Naive thymus-derived CD4-positive, alpha-beta T cell (primary cell): ENCODE results near the gene COL23A1. TPM values are rescaled to one million over a fixed set of nuclear protein-coding genes. Genes with fewer than 3 reads are reported as not detected.
A peak's percentile ranks its signal among the peaks of the same experiment; 100 is the strongest.
"Not testable (repeated sequence)": the region's sequence is repeated elsewhere in the genome, so short reads cannot be mapped to it uniquely, and the experiment has no call there.

ENCODE experiments used
- ATAC-seq: fragments of 150-1000 bp; cut with Tn5 transposase; 2 replicates; pipeline ENCODE4 v1.10.0; 2021; ENCODE audit warnings: mild to moderate bottlenecking, moderate library complexity
- CTCF ChIA-PET: fragments of 350-600 bp; sonication (Branson Sonifier 250); formaldehyde crosslinking; loops from one replicate; lab custom pipeline; 2021; ENCODE audit warnings: antibody characterized with exemption; lab: Charles Lee
- POLR2A ChIA-PET: fragments of 350-600 bp; sonication (Branson Sonifier 250); formaldehyde crosslinking; loops from one replicate; lab custom pipeline; 2021; ENCODE audit warnings: antibody characterized with exemption, inconsistent platforms; lab: Charles Lee
- DNase-seq, 9 donors: peaks; one replicate each; pipeline versions ENCODE4 v3.0.0 to v3.0.0-alpha.2; 2020 to 2022; ENCODE audit warnings: mixed read lengths in 1 of 9
- H3K27ac ChIP-seq: one replicate; pipeline ENCODE4 v1.7.0; 2013; ENCODE audit warnings: mild to moderate bottlenecking, low read depth, low read length, moderate library complexity
- H3K27me3 ChIP-seq, 2 donors: one replicate each; pipeline ENCODE4 v1.7.0; 2013; ENCODE audit warnings: low read length in 2 of 2, mild to moderate bottlenecking in 2 of 2, moderate library complexity in 2 of 2; ENCODE audit not compliant: control insufficient read depth in 2 of 2, insufficient read depth in 2 of 2
- H3K36me3 ChIP-seq, 3 experiments: 1 replicate in 2 of 3; 2 replicates in 1 of 3; pipeline ENCODE4 v1.7.0; 2013; ENCODE audit warnings: low read length in 3 of 3, mild to moderate bottlenecking in 3 of 3, moderate library complexity in 1 of 3; ENCODE audit not compliant: insufficient read depth in 3 of 3, control insufficient read depth in 2 of 3
- H3K4me1 ChIP-seq, 2 donors: one replicate each; pipeline ENCODE4 v1.7.0; 2013; ENCODE audit warnings: low read length in 2 of 2, mild to moderate bottlenecking in 2 of 2, moderate library complexity in 1 of 2; ENCODE audit not compliant: control insufficient read depth in 2 of 2, insufficient read depth in 2 of 2
- H3K4me3 ChIP-seq: 2 replicates; pipeline ENCODE4 v1.7.0; 2013; ENCODE audit warnings: mild to moderate bottlenecking, low read length
- H3K9me3 ChIP-seq, 3 experiments: 1 replicate in 2 of 3; 2 replicates in 1 of 3; pipeline ENCODE4 v1.7.0; 2013; ENCODE audit warnings: low read length in 3 of 3; ENCODE audit not compliant: control insufficient read depth in 2 of 3
- H3K27ac Mint-ChIP-seq, 9 donors: one replicate each; pipeline ENCODE4 v1.8.0; 2020 to 2022; ENCODE audit warnings: mixed read lengths in 9 of 9, mild to moderate bottlenecking in 8 of 9, moderate library complexity in 5 of 9, inconsistent platforms in 2 of 9
- H3K27me3 Mint-ChIP-seq, 5 donors: one replicate each; pipeline ENCODE4 v1.8.0; 2021 to 2022; ENCODE audit warnings: mixed read lengths in 5 of 5, mild to moderate bottlenecking in 1 of 5
- H3K36me3 Mint-ChIP-seq, 5 donors: one replicate each; pipeline ENCODE4 v1.8.0; 2020 to 2022; ENCODE audit warnings: mixed read lengths in 5 of 5, mild to moderate bottlenecking in 3 of 5, inconsistent platforms in 1 of 5
- H3K4me1 Mint-ChIP-seq, 7 donors: one replicate each; pipeline ENCODE4 v1.8.0; 2020 to 2022; ENCODE audit warnings: mixed read lengths in 7 of 7, mild to moderate bottlenecking in 3 of 7, inconsistent platforms in 1 of 7
- H3K4me3 Mint-ChIP-seq, 10 donors: one replicate each; pipeline ENCODE4 v1.8.0; 2020 to 2022; ENCODE audit warnings: mild to moderate bottlenecking in 10 of 10, mixed read lengths in 10 of 10, moderate library complexity in 6 of 10, inconsistent platforms in 2 of 10
- H3K9me3 Mint-ChIP-seq, 11 donors: one replicate each; pipeline ENCODE4 v1.8.0; 2020 to 2022; ENCODE audit warnings: mixed read lengths in 11 of 11, mild to moderate bottlenecking in 4 of 11, inconsistent platforms in 1 of 11, moderate library complexity in 1 of 11
- intact Hi-C, 2 donors: fragments of 100-400 bp; cut with micrococcal nuclease; formaldehyde crosslinking; loops; one replicate each; pipeline ENCODE4 v1.15.1; 2023
- polyA plus RNA-seq, 2 donors: library from polyadenylated mRNA; unstranded; fragments of 300-500 nt; fragmentation: Illumina TruSeq; gene quantifications; one replicate each; pipeline ENCODE4 v1.2.3, GENCODE V29; 2021
- total RNA-seq, 6 experiments: library from RNA in 5 of 6; stranded (reverse) in 5 of 6; gene quantifications; 1 replicate in 5 of 6; 2 replicates in 1 of 6; pipeline ENCODE4 v1.2.3 and lab custom pipeline; 2021 to 2026

The COL23A1 gene
- total and polyA plus RNA-seq, 7 experiments from 2014 or later, result 0.13 to 0.32 (median 0.22) TPM; not detected in 4

GRCh38 chr5:178240341-178240741 is 349.9 kb downstream of the COL23A1 start:
- CTCF ChIA-PET, result no interaction called here
- Mint-ChIP-seq H3K9me3 (peaks cover 0 to 1% (median 0%) of the 10 kb centered on the region in 11 donors), H3K36me3 (no peaks in the 10 kb centered on the region), H3K4me1 (peaks cover 8 to 57% (median 46%) of the 10 kb centered on the region in 7 donors), H3K4me3 (peak overlapping the region; percentile 57 to 84 (median 72)), H3K27ac (peak overlapping the region in 8 of 9 donors; percentile 39 to 91 (median 86)), H3K27me3 (no peaks in the 10 kb centered on the region)
- POLR2A ChIA-PET, result interaction anchor here (0.9 to 1.3 kb wide), 3 partner anchors 8 to 36 kb away, joined by 3 to 5 read pairs (median 4); partner anchors contain the start of genes HNRNPAB and PHYKPL
- ATAC-seq, result no peak
- Histone ChIP-seq H3K27me3 (no peaks in the 10 kb centered on the region), H3K9me3 (no peaks in the 10 kb centered on the region), H3K36me3 (no peaks in the 10 kb centered on the region), H3K4me1 (peaks cover 34 to 52% of the 10 kb centered on the region in 2 donors), H3K27ac (peak overlapping the region; percentile 32), H3K4me3 (no peak overlapping the region)
- no peak for DNase-seq
- intact Hi-C loops, result no loop called here

GRCh38 chr5:178239626-178240301 is 350.4 kb downstream of the COL23A1 start:
- H3K9me3 Mint-ChIP-seq, DNase-seq, H3K4me3 ChIP-seq, H3K9me3 ChIP-seq, H3K27me3 Mint-ChIP-seq, ATAC-seq, H3K36me3 Mint-ChIP-seq, H3K36me3 ChIP-seq, H3K27me3 ChIP-seq, POLR2A ChIA-PET, CTCF ChIA-PET: not testable (repeated sequence)
- Mint-ChIP-seq H3K4me1 (peaks cover 14 to 63% (median 51%) of the 10 kb centered on the region in 7 donors), H3K27ac (peak overlapping the region in 8 of 9 donors; percentile 57 to 90 (median 84)), H3K4me3 (peak overlapping the region in 9 of 10 donors; percentile 51 to 81 (median 66))
- Histone ChIP-seq H3K27ac (peak overlapping the region; percentile 32), H3K4me1 (peaks cover 34 to 54% of the 10 kb centered on the region in 2 donors)
- intact Hi-C loops, result loop anchor here (10.0 kb wide), 2 partner anchors 785 to 1315 kb away; partner anchors contain the start of genes RUFY1 (in 1 of the 2) and ZNF879 (in 1 of the 2)

- no peak for DNase-seq
- H3K4me3 ChIP-seq, result peak overlapping the region; percentile 23
- H3K4me1 ChIP-seq, result peaks cover 34 to 59% of the 10 kb centered on the region in 2 donors
- Mint-ChIP-seq H3K4me3 (peak overlapping the region in 9 of 10 donors; percentile 36 to 75 (median 56)), H3K27ac (peak overlapping the region in 8 of 9 donors; percentile 45 to 91 (median 84)), H3K36me3 (no peaks in the 10 kb centered on the region), H3K9me3 (peaks cover 0 to 1% (median 0%) of the 10 kb centered on the region in 11 donors), H3K4me1 (peaks cover 15 to 71% (median 52%) of the 10 kb centered on the region in 7 donors), H3K27me3 (no peaks in the 10 kb centered on the region)
- peak overlapping the region; percentile 64 for H3K27ac ChIP-seq
- intact Hi-C loops, result loop anchor here (10.0 kb wide), 2 partner anchors 786 to 1316 kb away; partner anchors contain the start of genes RUFY1 (in 1 of the 2) and ZNF879 (in 1 of the 2)
- H3K36me3 ChIP-seq, result no peaks in the 10 kb centered on the region
- ChIA-PET CTCF (no interaction called here), POLR2A (interaction anchor here (0.7 kb wide), 1 partner anchor 102 kb away, joined by 3 read pairs; no protein-coding TSS in a partner anchor)
- H3K9me3 ChIP-seq, result no peaks in the 10 kb centered on the region
- no peaks in the 10 kb centered on the region for H3K27me3 ChIP-seq
- peak; percentile 40 for ATAC-seq
These were observed 351.2 kb downstream of the COL23A1 start for GRCh38 chr5:178238711-178239592.

GRCh38 chr5:178238313-178238635 is 351.9 kb downstream of the COL23A1 start:
- Histone ChIP-seq H3K27ac (peak overlapping the region; percentile 64), H3K36me3 (no peaks in the 10 kb centered on the region), H3K9me3 (no peaks in the 10 kb centered on the region), H3K4me1 (peaks cover 34 to 59% of the 10 kb centered on the region in 2 donors), H3K27me3 (no peaks in the 10 kb centered on the region), H3K4me3 (no peak overlapping the region)
- H3K27ac Mint-ChIP-seq, result peak overlapping the region in 6 of 9 donors; percentile 33 to 91 (median 75)
- no peaks in the 10 kb centered on the region for H3K36me3 Mint-ChIP-seq
- peak overlapping the region in 8 of 10 donors; percentile 27 to 71 (median 46) for H3K4me3 Mint-ChIP-seq
- H3K9me3 Mint-ChIP-seq, result peaks cover 0 to 1% (median 0%) of the 10 kb centered on the region in 11 donors
- intact Hi-C loops, result loop anchor here (10.0 kb wide), 2 partner anchors 787 to 1317 kb away; partner anchors contain the start of genes RUFY1 (in 1 of the 2) and ZNF879 (in 1 of the 2)
- ATAC-seq, result no peak
- DNase-seq, result no peak
- POLR2A ChIA-PET, result no interaction called here
- no peaks in the 10 kb centered on the region for H3K27me3 Mint-ChIP-seq
- H3K4me1 Mint-ChIP-seq, result peaks cover 15 to 74% (median 56%) of the 10 kb centered on the region in 7 donors
- CTCF ChIA-PET, result no interaction called here

GRCh38 chr5:178237431-178238312 is 352.5 kb downstream of the COL23A1 start:
- Mint-ChIP-seq H3K36me3 (no peaks in the 10 kb centered on the region), H3K4me1 (peaks cover 15 to 77% (median 55%) of the 10 kb centered on the region in 7 donors), H3K4me3 (peak overlapping the region in 5 of 10 donors; percentile 9 to 71 (median 27)), H3K27me3 (no peaks in the 10 kb centered on the region), H3K9me3 (peaks cover 0 to 1% (median 0%) of the 10 kb centered on the region in 11 donors), H3K27ac (peak overlapping the region in 6 of 9 donors; percentile 60 to 91 (median 75))
- no peak overlapping the region for H3K4me3 ChIP-seq
- ChIA-PET POLR2A (interaction anchor here (0.6 kb wide), 1 partner anchor 1389 kb away, joined by 7 read pairs; no protein-coding TSS in a partner anchor), CTCF (no interaction called here)
- DNase-seq, result no peak
- no peaks in the 10 kb centered on the region for H3K9me3 ChIP-seq
- peak overlapping the region; percentile 64 for H3K27ac ChIP-seq
- ATAC-seq, result no peak
- no peaks in the 10 kb centered on the region for H3K36me3 ChIP-seq
- intact Hi-C loops, result loop anchor here (10.0 kb wide), 2 partner anchors 787 to 1317 kb away; partner anchors contain the start of genes RUFY1 (in 1 of the 2) and ZNF879 (in 1 of the 2)
- no peaks in the 10 kb centered on the region for H3K27me3 ChIP-seq
- H3K4me1 ChIP-seq, result peaks cover 34 to 59% of the 10 kb centered on the region in 2 donors
